NB4 (cell line): ENCODE data around the gene BICDL1.

Experiments
- MYC ChIP-seq: IDR thresholded peaks from 2 replicates; pipeline ENCODE4 v1.6.1; 2011; ENCODE audit warnings: low read depth, low read length
- POLR2A ChIP-seq: IDR thresholded peaks from 2 replicates; pipeline ENCODE4 v1.6.1; 2011; ENCODE audit warnings: mild to moderate bottlenecking; ENCODE audit not compliant: insufficient read length; ENCODE audit errors: extremely low read depth
- TF ChIP-seq, protein P1 (sequence below): IDR thresholded peaks from one replicate; pipeline ENCODE4 v1.5.1; 2012; ENCODE audit warnings: low read depth, low read length
- TF ChIP-seq, protein P2 (sequence below): IDR thresholded peaks from 2 replicates; pipeline ENCODE4 v1.6.1; 2011; ENCODE audit warnings: low read depth, low read length

DNA sequence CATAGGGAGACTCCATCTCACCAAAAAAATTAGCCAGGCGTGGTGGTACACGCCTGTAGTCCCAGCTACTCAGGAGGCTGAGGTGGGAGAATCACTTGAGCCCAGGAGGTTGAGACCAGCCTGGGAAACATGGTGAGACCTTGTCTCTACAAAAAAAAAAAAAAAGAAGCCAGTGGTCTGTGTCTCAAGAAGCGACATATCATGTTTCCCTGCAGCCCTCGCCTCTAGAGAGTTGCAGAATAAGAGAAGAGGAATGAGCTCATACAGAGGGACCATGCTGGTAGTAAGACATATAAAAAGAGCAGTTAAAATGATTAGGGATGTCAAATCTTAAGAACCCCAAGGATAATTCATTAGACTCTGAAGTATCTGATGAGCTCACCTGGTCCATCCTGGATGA, 39.4 kb upstream of the BICDL1 start:
- no peak for TF ChIP-seq POLR2A
- TF ChIP-seq, protein P1, sequence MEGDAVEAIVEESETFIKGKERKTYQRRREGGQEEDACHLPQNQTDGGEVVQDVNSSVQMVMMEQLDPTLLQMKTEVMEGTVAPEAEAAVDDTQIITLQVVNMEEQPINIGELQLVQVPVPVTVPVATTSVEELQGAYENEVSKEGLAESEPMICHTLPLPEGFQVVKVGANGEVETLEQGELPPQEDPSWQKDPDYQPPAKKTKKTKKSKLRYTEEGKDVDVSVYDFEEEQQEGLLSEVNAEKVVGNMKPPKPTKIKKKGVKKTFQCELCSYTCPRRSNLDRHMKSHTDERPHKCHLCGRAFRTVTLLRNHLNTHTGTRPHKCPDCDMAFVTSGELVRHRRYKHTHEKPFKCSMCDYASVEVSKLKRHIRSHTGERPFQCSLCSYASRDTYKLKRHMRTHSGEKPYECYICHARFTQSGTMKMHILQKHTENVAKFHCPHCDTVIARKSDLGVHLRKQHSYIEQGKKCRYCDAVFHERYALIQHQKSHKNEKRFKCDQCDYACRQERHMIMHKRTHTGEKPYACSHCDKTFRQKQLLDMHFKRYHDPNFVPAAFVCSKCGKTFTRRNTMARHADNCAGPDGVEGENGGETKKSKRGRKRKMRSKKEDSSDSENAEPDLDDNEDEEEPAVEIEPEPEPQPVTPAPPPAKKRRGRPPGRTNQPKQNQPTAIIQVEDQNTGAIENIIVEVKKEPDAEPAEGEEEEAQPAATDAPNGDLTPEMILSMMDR = no peak
- no peak for TF ChIP-seq MYC
- TF ChIP-seq, protein P2, sequence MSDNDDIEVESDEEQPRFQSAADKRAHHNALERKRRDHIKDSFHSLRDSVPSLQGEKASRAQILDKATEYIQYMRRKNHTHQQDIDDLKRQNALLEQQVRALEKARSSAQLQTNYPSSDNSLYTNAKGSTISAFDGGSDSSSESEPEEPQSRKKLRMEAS = no peak
